ENCODE measurements around the gene HTR1D.
"Not testable (repeated sequence)": the region's sequence is repeated elsewhere in the genome, so short reads cannot be mapped to it uniquely, and the experiment has no call there.

HTR1D gene

DNA sequence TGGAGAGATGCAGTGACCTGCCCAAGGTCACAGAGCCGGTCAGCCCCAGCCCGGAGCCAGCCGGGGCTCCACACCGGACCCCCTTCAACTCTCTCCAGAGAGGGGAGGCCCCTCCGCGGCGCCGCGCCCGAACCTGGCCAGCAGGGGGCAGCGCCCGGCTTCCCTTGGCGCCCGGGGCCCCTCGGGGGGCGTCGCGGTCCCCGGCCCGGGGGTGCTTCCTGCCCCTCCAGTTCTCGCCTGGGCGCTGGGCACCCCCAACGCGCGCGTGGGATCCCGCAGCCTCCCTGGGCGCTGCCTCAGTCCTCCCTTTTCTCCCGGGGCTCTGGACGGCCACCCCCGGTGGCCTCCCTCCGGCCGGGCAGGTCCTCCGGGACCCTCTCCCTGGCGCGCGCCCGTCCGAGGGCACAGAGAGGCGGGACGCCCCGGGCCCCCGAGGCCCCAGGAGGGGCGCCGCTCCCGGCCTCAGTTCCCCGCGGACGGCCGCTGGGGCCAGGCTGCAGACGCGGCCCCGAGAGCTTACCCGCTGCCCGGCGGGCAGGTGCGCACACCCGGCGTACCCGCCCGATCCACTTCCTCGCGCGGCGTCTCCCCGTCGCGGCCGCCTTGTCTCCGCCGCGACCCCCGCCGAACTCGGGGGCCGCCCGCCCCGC lies 406 bp downstream of the HTR1D start:
- DNase-seq: no peak

DNA sequence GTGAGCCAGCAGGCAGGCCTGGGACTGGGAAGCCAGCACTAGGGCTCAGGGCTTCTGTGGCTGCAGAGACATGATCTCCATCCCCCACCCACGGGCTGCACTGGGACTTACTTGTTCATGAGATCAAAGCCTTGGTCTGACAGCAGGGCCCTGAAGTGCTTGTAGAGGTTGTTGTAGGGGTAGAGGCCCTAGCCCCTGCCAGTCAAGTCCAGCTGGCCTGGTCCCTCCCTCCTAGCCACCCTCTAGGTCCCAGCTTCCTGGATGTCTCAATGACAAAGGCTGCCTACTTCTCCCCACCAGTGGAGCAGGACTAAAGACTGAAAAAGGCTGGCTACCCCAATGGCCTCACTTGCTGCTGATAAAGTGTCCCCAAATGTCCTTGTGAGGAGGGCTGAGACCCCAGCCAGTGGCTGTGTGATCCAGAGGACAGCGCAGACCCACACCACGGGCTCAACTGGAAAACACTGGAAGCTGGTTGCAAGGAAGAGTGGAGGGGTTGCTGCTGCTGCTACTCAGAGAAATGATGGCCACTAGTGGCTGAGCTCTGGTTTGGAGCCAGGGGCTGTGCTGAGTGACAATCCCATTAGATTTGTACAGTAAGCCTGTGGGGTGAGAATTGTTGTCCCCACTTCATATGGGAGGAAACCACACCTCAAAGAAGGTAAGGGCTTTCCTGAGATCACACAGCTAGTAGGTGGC lies 1.4 kb downstream of the HTR1D start:
- DNase-seq: no peak

DNA sequence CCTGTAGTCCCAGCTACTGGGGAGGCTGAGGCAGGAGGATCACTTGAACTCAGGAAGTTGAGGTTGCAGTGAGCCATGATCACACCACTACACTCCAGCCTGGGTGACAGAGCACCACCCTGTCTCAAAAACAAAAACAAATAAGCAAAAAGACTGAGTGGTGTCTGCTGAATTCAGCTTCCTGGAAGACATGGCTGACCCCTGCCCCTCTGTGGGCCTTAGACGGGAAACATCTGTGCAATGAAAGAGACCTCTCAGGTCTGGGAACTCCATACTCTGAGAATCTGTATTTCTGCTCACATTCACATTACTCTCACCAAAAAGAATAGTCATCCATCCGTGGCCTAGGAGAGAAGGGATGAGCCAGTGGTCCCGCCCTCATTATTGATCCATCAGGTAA lies 2.0 kb downstream of the HTR1D start:
- DNase-seq: no peak

DNA sequence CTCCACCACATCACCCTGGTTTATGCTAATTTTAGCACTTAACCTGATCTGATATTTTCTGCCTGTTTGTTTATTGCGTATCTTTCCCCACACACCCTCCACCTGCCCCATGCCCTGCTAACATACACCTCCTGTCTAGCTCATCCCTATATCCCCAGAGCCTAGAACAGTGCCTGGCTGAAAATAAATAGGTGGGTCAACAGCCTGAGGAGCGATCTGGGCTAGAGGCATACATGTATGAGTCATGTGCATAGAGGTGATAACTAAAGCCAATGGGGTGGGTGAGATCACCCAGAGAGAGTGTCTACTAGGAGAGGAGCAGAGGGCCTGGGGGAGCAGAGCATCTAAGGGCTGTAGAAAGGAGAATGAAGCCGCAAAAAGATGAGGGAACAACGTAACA lies 2.7 kb downstream of the HTR1D start:
- no peak for DNase-seq

DNA sequence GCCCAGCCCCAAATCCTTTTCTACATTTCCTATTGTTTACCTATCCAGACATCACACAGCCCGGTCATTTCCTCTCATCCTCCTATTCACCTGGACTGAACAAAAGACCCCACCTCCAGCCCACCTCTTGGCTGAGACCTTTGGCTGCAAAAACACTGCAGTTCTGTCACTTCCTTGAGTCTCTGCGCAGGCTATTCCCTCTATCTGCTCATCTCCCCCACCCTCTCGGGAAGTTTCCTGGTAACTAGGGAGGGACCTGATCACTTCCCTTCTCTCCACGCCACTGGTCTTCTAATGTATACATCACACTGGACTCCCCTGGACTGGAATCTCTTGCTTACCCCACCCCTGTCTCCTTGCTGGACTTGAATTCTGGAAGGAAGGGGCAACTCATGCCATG lies 5.3 kb downstream of the HTR1D start:
- DNase-seq: no peak

DNA sequence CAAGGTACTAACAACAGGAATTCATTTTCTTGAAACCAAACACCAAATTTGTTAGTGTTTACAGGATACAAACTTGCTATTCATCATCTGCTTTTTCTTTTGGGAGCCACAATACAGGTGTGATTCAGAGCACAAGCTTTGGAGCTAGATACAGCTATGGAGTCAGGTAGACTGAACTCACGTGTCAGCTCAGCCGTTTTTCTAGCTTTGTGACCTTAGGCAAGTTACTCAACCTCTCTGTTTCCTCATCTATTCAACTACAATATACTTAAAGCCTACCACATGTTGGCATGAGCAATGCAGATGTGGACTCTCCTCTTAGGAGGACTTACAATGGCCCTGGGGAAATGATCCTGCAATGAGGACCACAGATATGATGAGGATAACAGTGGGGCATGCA lies 6.3 kb downstream of the HTR1D start:
- DNase-seq: no peak

DNA sequence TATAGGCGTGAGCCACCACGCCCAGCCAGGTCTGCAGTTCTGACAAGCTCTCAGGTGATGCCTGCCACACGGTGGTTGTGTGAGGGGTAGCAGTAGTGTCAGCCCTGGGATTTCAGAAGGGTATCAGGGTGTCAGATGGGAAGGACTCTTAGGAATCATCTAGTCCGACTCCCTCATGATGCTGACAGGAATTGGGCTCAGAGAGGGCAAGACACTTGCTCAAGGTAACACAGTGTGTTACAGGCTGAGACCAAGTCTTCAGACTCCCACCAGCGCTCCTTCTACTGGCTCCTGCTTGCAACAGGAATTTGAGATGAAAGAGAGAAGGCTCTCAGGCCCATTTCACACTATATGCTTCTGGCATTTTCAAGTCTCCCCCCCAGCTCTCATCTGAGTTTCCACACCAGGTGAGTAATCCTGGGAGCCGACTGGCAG lies 6.9 kb downstream of the HTR1D start:
- DNase-seq: no peak

DNA sequence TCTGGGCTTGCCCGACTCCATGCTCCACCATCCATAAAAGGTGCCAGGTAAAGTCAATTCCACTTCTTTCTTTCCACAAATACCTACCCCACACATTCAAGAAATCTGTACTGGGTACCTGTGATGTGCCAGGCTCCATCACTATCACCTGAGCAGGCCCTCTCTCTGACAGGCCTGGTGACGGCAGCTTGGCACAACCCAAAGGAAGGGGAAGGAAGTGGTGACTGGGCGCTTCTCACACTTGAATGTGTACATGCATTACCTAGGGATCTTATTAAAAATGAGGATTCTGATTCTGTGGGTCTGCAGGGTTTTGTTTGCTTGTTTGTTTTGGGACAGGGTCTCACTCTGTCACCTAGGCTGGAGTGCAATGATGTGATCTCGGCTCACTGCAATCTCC lies 7.5 kb downstream of the HTR1D start:
- no peak for DNase-seq

DNA sequence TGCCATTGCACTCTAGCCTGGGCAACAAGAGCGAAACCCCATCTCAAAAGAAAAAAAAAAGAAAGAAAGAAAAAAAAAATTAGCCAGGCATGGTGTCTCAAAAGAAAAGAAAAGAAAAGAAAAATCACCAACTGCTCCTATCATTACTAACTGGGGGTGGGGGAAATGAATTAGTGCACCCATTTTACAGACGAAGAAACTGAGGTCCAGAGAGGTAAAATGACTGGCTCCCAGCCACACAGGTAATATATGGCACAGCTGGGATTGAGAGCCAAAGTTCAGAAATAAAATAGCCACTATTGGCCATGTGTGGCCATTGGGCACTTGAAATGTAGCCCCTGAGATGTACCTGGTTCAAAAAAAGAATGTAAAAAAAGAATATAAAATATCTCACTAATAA lies 8.8 kb downstream of the HTR1D start:
- no peak for DNase-seq

DNA sequence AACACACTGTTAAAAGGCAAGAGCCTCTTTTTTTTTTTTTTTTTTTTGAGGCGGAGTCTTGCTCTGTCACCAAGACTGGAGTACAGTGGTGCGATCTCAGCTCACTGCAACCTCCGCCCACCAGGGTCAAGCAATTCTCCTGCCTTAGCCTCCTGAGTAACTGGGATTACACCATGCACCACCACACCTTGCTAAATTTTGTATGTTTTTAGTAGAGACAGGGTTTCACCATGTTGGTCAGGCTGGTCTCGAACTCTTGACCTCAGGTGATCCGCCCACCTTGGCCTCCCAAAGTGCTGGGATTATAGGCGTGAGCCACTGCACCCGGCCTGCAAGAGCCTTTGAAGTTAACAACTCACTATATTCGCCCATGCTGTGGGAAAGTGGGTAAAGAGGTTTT lies 9.6 kb downstream of the HTR1D start:
- not testable (repeated sequence) for DNase-seq

DNA sequence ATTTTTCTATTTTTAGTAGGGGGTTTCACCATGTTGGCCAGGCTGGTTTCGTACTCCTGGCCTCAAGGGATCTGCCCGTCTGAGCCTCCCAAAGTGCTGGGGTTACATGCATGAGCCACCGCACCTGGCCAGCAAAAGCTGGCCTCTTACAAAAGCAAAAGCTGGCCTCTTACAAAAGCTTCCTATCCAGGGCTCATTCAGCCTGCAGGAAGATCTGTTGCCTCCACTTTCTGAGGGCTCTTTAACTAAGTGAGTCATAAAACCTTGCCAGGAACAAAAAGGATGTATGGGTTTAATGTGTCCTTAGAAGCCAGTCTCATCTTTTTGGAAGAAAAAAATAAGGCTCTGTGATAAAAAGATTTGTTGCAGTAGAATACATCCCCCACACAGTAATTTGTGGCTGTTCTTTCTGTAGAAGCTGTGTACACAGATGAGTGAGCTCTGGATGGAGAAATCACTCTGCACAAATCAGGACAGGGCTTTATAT lies 15.0 kb downstream of the HTR1D start:
- peak; percentile 49 for DNase-seq

DNA sequence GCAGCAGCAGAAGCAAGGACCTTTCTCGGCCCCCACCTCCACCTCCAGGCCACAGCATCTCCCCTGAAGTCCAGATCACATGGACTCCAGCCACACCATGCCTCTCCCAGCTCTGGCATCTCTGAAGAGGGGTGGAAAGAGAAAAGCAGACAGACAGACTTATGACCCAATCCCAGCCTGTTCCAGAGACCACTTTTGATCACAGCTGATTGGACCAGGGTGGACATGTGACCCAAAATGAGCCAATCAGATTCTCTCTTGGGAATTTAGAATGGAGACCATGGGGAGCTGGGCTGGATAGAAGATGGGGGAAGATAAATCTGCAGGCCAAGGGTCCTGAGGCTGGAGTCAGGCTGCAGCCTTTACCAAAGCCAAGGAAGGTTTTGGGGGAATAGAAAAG lies 16.4 kb downstream of the HTR1D start:
- no peak for DNase-seq

DNA sequence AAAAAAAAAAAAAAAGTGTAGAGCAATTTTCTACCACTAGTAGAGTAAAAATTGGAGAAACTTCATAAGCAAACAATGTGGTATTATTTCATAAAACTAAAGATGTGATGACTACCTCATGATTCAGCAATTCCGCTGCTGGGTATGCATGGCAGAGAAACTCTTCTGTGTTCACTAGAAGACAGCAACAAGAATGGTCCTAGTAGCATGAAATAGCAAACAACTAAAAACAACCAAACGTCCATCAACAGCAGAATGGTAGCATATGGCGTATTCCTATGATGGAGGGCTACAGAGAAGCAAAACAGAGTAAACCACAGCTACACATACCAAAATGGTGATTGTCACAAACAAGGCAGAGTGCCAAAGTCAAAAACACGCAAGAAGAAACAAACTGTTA lies 18.9 kb downstream of the HTR1D start:
- DNase-seq: peak; percentile 98

DNA sequence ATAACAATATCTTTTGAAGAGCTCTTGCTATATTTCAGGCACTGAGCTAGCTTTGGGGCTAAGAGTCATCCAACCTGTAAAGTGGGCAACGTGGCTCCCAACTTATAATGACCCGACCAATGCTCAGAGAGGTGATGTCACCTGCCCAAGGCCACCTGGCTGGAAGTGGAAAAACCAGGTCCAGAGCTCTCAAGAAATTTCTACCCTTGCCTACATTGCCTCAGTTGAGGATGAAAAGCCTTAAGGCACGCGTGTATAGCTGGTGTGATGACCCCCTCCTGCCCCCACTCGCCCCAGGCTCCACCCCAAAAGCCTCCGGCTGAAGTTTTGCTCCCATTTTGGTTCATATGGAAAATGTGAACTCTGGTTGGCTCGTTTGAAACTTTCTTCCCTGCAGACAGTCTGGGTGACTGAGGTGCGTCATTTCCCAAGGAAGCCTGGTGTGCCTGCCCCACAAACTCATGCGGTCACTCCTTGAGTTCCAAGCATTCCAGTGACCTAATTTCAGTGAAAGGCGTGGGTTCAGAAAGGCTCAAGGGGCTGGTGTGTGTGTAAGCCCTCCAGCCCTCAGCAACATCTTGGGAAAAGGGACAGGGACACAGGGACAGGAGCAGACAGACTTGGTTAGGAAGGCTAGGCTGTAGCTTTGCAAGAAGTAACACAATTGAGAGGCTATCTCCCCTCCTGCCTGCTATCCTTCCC lies 20.5 kb downstream of the HTR1D start:
- peak; percentile 100 for DNase-seq

DNA sequence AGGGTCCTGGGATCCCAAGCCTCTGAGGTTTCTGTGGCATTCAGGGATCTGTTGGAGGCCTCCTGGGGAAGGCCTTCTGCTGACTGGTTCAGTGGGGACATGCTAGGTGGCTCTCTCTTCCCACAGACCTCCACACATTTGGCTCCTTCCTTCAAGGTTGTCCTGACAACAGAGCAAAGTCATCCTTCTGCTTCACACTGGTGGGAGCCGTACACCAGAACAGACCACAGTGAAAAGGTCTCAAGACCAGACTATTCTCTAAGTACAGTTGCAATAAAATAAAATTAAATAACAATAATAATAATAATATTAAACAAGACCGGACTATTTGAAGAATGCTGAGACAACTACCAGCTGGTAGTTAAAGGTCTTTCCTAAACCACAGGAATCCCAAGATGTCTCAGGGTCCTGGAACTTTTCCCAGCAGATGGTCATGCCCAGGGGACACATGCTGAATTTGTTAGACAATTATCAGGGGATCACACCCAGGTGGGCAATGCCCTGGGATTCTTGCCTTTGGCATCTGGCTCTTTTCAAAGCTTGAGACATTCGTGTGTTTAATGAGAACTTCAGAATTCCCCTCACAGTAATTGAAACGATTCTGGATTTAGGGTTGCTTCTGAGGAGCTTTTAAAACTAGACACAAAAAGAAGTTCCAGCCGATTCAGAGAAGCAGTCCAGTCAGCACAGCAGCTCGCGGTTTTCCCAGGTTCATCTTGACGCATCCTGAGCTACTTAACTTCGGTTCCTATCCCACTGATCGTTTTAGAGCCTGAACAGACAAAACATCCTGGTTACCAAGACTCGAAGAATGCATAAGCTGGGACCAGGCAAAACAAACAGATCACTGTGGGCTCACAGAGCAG lies 22.9 kb downstream of the HTR1D start:
- DNase-seq: peak; percentile 98

DNA sequence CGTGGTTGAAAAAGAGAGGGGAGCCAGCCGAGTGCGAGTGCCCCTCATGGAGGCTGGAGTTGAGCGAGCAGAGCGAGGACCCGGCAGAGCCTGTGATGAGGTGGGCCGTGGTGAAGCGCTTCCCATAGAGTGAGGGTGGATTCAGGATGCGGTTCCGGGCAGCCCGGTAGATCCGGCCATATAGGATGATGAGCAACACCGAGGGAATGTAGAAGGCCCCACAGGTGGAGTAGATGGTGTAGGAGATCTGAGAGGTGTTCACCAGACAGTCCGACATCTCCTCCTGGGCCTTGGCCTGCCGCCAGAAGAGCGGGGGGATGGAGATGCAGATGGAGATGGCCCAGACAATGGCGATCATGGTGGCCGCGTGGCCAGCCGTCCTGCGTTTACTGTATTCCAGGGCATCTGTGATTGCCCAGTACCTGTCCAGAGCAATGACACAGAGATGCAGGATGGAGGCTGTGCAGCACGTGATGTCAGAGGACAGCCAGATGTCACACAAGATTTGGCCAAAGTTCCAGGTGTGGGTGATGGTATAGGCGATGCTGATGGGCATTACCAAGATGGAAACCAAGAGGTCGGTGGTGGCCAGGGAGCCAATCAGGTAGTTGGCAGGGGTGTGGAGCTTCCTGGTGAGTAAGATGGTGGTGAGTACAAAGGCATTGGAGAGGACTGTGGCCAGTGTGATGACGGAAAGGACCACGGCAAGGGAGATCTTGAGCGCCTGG lies 23.7 kb downstream of the HTR1D start:
- DNase-seq: no peak

DNA sequence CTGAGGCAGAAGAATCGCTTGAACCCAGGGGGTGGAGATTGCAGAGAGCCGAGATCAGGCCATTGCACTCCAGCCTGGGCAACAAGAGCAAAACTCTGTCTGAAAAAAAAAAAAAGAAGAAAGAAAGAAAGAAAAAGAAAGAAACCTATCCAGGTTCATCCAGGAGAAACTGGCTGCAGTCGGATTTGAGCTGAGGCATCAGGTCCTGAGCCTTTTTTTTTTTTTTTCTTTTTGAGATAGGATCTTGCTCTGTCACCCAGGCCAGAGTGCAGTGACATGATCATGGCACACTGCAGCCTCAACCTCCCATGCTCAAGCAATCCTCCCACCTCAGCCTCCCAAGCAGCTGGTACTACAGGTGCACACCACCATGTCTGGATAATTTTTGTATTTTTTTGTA lies 26.1 kb downstream of the HTR1D start:
- DNase-seq: no peak

DNA sequence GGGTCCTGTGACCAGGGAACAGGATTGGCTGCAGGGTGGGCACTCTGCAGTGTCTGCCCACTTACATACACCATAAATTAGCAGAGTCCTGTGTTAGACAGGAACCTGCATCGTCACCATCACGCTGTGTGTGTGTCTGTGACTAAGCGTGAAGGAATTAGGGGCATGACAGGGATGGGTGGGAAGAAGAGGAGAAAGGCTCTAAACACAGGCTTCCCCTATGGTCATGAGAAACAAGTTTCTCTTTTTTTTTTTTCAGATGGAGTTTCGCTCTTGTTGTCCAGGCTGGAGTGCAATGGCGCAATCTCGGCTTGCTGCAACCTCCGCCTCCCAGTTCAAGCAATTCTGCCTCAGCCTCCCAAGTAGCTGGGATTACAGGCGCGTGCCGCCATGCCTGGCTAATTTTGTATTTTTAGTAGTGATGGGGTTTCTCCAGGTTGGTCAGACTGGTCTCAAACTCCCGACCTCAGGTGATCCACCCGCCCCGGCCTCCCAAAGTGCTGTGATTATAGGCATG lies 28.3 kb downstream of the HTR1D start:
- peak; percentile 99 for DNase-seq

DNA sequence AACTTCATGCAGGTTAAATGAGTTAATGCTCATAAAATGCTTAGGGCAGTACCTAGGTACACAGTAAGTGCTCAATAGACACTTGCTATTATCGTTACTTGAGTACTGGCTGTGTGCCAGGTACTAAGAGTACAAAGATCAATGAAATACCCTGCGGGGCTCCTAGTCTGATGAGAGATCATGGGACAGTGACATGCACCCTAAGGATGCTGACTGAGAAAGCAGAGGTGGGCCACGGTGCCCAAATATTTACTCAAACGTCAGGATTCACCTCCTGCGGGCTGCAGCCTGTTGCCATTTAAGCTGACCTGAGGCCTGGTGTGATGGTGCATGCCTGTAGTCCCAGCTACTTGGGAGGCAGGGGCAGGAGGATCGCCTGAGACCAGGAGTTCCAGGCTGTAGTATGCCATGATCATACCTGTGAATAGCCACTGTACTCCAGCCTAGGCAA lies 28.8 kb downstream of the HTR1D start:
- no peak for DNase-seq

DNA sequence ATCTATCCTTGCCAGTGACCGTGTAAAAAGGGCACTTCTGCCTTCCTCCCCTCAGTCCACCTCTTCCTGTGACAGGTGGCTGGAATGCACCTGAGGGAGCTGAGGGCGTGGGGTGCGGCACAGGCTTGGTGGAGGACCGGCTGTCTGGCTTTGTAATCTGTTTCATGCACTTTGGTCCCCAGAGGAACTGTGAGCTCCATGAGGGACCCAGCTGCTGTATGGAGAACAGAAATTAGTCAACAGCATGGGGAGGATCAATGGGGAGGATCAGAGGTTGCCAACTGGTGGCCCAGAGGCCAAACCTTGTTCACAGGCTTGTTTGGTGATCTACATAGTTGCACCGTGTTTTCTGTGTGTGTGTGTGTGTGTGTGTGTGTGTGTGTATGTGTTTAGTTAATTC lies 29.7 kb downstream of the HTR1D start:
- no peak for DNase-seq

DNA sequence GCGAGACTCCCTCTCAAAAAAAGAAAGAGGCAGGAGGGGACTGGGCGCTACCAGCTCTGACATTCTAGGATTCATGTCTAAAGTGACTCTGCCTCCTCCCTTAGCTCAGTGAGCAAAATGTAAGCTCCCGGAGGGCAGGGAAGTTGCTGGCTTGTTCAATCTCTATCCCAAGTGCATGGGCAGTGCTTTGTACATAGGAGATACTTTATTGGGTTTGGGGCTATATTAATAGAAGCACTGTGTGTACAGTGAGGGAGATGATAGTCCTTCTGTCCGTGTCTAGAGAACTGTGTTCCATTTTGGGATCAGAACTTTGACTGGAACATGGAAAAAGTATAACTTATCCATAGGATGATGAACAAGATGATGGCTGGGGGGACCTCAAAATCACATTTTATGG lies 31.9 kb downstream of the HTR1D start:
- no peak for DNase-seq
